Stimulated activated CD8-positive, alpha-beta memory T cell treated with anti-CD3 and anti-CD28 coated beads, Interleukin-7, amount 100 ng/mL, for 24 hours (primary cell): ENCODE measurements around the gene OGN.

Experiments used
- DNase-seq: peaks from one replicate; pipeline ENCODE4 v3.0.0-alpha.2; 2020; ENCODE audit warnings: low read depth

Gene OGN

GRCh38 chr9:92342825-92343488 lies 61.4 kb downstream of the OGN start:
- no peak for DNase-seq

- no peak for DNase-seq
Observed at GRCh38 chr9:92341578-92341977, 62.8 kb downstream of the OGN start.

DNA sequence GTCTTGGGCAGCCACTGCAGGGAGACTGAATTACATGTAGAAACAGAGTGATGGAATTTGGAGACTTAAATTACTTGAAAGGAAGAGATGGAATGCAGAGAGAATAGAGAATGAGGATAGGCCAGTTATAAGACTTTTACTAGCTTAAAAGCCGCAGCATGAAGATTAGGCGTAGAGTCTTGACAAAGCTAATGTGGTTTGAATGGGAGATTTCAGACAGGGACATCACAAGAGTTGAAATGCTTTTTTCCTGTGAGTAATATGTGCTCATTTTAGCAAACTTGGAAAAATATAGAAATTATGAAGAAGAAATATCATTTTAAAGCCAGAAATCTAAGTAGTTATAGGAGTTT lies 71.1 kb downstream of the OGN start:
- no peak for DNase-seq
